ENCODE data around the gene PLCXD1. TPM values are rescaled to one million over a fixed set of nuclear protein-coding genes. Genes with fewer than 3 reads are reported as not detected.
"Not testable (repeated sequence)": the region's sequence is repeated elsewhere in the genome, so short reads cannot be mapped to it uniquely, and the experiment has no call there.

The PLCXD1 gene
- total RNA-seq, 1 experiment from 2014 or later: 14.8 TPM

- Histone ChIP-seq H3K4me3 (no peak overlapping the region), H3K36me3 (no peaks in the 10 kb centered on the region; the same call in 1 of the 2 replicates), H3K27me3 (replicated peaks) (no peaks in the 10 kb centered on the region), H3K9me3 (replicated peaks) (no peaks in the 10 kb centered on the region), H3K27ac (no peak overlapping the region), H3K4me1 (replicated peaks) (peaks cover 6% of the 10 kb centered on the region)
- DNase-seq (ENCODE audit: low read depth in 1 of 2, low spot score in 2 of 2): peak; percentile 38 to 40
Measured at GRCh38 chrX:323721-324628, 42.8 kb downstream of the PLCXD1 start.

GRCh38 chrX:324664-325063 is 43.5 kb downstream of the PLCXD1 start:
- peak in 1 of 2 experiments; percentile 15 for DNase-seq (ENCODE audit: low read depth in 1 of 2, low spot score in 2 of 2)
- H3K4me3 ChIP-seq; H3K4me1 ChIP-seq (replicated peaks); H3K36me3 ChIP-seq; H3K27me3 ChIP-seq (replicated peaks); H3K9me3 ChIP-seq (replicated peaks); H3K27ac ChIP-seq: not testable (repeated sequence)

GRCh38 chrX:327660-328126 is 46.5 kb downstream of the PLCXD1 start:
- Histone ChIP-seq H3K4me1 (replicated peaks) (peaks cover 6% of the 10 kb centered on the region; the same call in 1 of the 2 replicates), H3K4me3 (no peak overlapping the region), H3K9me3 (replicated peaks) (no peaks in the 10 kb centered on the region), H3K27me3 (replicated peaks) (peaks cover 10% of the 10 kb centered on the region), H3K36me3 (no peaks in the 10 kb centered on the region), H3K27ac (no peak overlapping the region)
- no peak for DNase-seq (ENCODE audit: low read depth in 1 of 2, low spot score in 2 of 2)

GRCh38 chrX:329291-329910 is 48.2 kb downstream of the PLCXD1 start:
- Histone ChIP-seq H3K27ac (no peak overlapping the region), H3K27me3 (replicated peaks) (peaks cover 10% of the 10 kb centered on the region), H3K9me3 (replicated peaks) (no peaks in the 10 kb centered on the region), H3K4me1 (replicated peaks) (peaks cover 6% of the 10 kb centered on the region; the same call in 1 of the 2 replicates), H3K4me3 (no peak overlapping the region), H3K36me3 (peaks cover 3% of the 10 kb centered on the region; the same call in 1 of the 2 replicates)
- no peak for DNase-seq (ENCODE audit: low read depth in 1 of 2, low spot score in 2 of 2)

GRCh38 chrX:330141-330725 is 49.1 kb downstream of the PLCXD1 start:
- not testable (repeated sequence) for DNase-seq (ENCODE audit: low read depth in 1 of 2, low spot score in 2 of 2); H3K27ac ChIP-seq; H3K4me3 ChIP-seq; H3K9me3 ChIP-seq (replicated peaks); H3K36me3 ChIP-seq; H3K4me1 ChIP-seq (replicated peaks)
- peaks cover 10% of the 10 kb centered on the region for H3K27me3 ChIP-seq (replicated peaks)

- no peak overlapping the region for H3K4me3 ChIP-seq
- H3K4me1 ChIP-seq (replicated peaks): peaks cover 6% of the 10 kb centered on the region; the same call in 1 of the 2 replicates
- H3K27ac ChIP-seq: no peak overlapping the region
- no peak for DNase-seq (ENCODE audit: low read depth in 1 of 2, low spot score in 2 of 2)
- H3K27me3 ChIP-seq (replicated peaks): peaks cover 10% of the 10 kb centered on the region
- H3K36me3 ChIP-seq: peaks cover 3% of the 10 kb centered on the region; the same call in 1 of the 2 replicates
- H3K9me3 ChIP-seq (replicated peaks): peaks cover 5% of the 10 kb centered on the region
Measured at GRCh38 chrX:330726-331150, 49.6 kb downstream of the PLCXD1 start.

GRCh38 chrX:331151-331824 is 50.1 kb downstream of the PLCXD1 start:
- peak in 1 of 2 experiments; percentile 10 for DNase-seq (ENCODE audit: low read depth in 1 of 2, low spot score in 2 of 2)
- Histone ChIP-seq H3K9me3 (replicated peaks) (peaks cover 5% of the 10 kb centered on the region), H3K27me3 (replicated peaks) (peaks cover 10% of the 10 kb centered on the region), H3K4me1 (replicated peaks) (peaks cover 6% of the 10 kb centered on the region; the same call in 1 of the 2 replicates), H3K27ac (no peak overlapping the region), H3K4me3 (no peak overlapping the region), H3K36me3 (peaks cover 3% of the 10 kb centered on the region; the same call in 1 of the 2 replicates)

GRCh38 chrX:331825-332495 is 50.8 kb downstream of the PLCXD1 start:
- peaks cover 10% of the 10 kb centered on the region for H3K27me3 ChIP-seq (replicated peaks)
- H3K4me3 ChIP-seq: no peak overlapping the region
- no peak overlapping the region for H3K27ac ChIP-seq
- peaks cover 5% of the 10 kb centered on the region for H3K9me3 ChIP-seq (replicated peaks)
- peaks cover 6% of the 10 kb centered on the region; the same call in 1 of the 2 replicates for H3K4me1 ChIP-seq (replicated peaks)
- no peak for DNase-seq (ENCODE audit: low read depth in 1 of 2, low spot score in 2 of 2)
- H3K36me3 ChIP-seq: peaks cover 3% of the 10 kb centered on the region; the same call in 1 of the 2 replicates

GRCh38 chrX:332496-332860 is 51.3 kb downstream of the PLCXD1 start:
- Histone ChIP-seq H3K9me3 (replicated peaks) (peaks cover 5% of the 10 kb centered on the region), H3K4me1 (replicated peaks) (peaks cover 6% of the 10 kb centered on the region; the same call in 1 of the 2 replicates), H3K4me3 (no peak overlapping the region), H3K36me3 (peaks cover 3% of the 10 kb centered on the region; the same call in 1 of the 2 replicates), H3K27ac (no peak overlapping the region), H3K27me3 (replicated peaks) (peaks cover 10% of the 10 kb centered on the region)
- DNase-seq (ENCODE audit: low read depth in 1 of 2, low spot score in 2 of 2): no peak

GRCh38 chrX:332916-333610 is 51.9 kb downstream of the PLCXD1 start:
- DNase-seq (ENCODE audit: low read depth in 1 of 2, low spot score in 2 of 2): no peak
- peaks cover 3% of the 10 kb centered on the region; the same call in 1 of the 2 replicates for H3K36me3 ChIP-seq
- peaks cover 6% of the 10 kb centered on the region; the same call in 1 of the 2 replicates for H3K4me1 ChIP-seq (replicated peaks)
- peaks cover 5% of the 10 kb centered on the region for H3K9me3 ChIP-seq (replicated peaks)
- H3K4me3 ChIP-seq: no peak overlapping the region
- peaks cover 10% of the 10 kb centered on the region for H3K27me3 ChIP-seq (replicated peaks)
- no peak overlapping the region for H3K27ac ChIP-seq

GRCh38 chrX:333611-334311 is 52.6 kb downstream of the PLCXD1 start:
- DNase-seq (ENCODE audit: low read depth in 1 of 2, low spot score in 2 of 2): no peak
- Histone ChIP-seq H3K27ac (no peak overlapping the region), H3K36me3 (peaks cover 7% of the 10 kb centered on the region), H3K4me3 (no peak overlapping the region), H3K27me3 (replicated peaks) (peaks cover 10% of the 10 kb centered on the region), H3K9me3 (replicated peaks) (peaks cover 5% of the 10 kb centered on the region), H3K4me1 (replicated peaks) (peaks cover 6% of the 10 kb centered on the region; the same call in 1 of the 2 replicates)
